LNCAP (cell line): ENCODE results near the gene SMG7.

Experiments
- TF ChIP-seq, protein P1 (sequence below): fragments of 450-650 bp; IDR thresholded peaks from 2 replicates; pipeline ENCODE4 v1.5.1; 2017; ENCODE audit warnings: mild to moderate bottlenecking

Gene SMG7

DNA sequence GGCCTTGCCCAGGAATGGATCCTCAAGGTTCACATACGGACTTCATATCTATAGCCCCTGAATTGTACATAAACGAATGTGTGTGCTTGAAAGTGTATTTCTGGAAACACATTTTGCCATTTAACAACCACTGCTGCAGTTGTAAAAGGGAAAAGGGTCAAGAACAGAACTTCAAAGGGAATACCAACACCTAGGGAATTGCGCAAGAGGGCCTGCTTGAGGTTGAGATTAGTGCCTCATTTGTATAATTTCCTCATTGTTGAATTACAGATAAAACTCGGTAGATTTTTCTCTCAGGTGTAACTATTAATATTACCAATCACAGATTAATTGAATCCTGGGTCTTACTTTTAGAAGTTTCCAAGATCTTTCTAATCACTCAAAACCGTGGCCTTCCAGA, 111.8 kb downstream of the SMG7 start:
- TF ChIP-seq, protein P1, sequence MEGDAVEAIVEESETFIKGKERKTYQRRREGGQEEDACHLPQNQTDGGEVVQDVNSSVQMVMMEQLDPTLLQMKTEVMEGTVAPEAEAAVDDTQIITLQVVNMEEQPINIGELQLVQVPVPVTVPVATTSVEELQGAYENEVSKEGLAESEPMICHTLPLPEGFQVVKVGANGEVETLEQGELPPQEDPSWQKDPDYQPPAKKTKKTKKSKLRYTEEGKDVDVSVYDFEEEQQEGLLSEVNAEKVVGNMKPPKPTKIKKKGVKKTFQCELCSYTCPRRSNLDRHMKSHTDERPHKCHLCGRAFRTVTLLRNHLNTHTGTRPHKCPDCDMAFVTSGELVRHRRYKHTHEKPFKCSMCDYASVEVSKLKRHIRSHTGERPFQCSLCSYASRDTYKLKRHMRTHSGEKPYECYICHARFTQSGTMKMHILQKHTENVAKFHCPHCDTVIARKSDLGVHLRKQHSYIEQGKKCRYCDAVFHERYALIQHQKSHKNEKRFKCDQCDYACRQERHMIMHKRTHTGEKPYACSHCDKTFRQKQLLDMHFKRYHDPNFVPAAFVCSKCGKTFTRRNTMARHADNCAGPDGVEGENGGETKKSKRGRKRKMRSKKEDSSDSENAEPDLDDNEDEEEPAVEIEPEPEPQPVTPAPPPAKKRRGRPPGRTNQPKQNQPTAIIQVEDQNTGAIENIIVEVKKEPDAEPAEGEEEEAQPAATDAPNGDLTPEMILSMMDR: no peak

DNA sequence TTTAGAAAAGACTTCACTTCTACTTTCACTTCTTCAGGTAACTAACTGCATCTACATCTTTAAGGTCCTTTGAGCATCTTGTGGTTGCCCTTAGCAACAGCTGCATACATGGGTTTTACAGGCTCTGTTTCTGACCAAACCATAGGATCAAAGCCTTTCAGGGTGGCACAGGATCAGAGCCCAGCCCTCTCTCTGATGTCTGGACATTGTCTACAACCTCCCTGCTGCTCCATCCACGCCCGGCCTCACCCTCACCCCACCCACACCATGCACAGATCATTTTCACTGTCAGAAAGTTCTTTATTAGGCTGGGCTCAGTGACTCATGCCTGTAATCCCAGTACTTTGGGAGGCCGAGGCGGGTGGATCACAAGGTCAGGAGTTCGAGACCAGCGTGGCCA, 112.7 kb downstream of the SMG7 start:
- TF ChIP-seq, protein P1: no peak

DNA sequence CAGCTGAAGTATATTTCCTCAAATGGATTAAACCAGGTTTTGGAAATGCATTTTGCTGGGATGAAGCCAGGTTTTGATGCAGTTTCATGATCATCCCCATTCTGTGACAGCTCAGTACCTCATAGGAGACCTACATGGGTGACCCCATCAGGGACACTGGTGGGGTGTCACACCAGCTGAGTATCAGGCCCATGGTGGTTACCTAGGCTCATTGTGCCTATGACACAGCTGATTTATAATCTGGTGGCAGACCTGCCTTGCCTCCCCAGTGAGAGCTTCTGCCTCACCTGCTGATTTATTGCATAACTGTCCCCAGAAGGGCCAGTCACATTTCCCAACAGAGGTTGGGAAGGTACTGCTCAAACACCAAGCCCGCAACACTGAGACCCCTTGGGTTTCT, 114.2 kb downstream of the SMG7 start:
- TF ChIP-seq, protein P1: no peak

GRCh38 chr1:183586926-183587325, 114.6 kb downstream of the SMG7 start:
- TF ChIP-seq, protein P1: no peak

DNA sequence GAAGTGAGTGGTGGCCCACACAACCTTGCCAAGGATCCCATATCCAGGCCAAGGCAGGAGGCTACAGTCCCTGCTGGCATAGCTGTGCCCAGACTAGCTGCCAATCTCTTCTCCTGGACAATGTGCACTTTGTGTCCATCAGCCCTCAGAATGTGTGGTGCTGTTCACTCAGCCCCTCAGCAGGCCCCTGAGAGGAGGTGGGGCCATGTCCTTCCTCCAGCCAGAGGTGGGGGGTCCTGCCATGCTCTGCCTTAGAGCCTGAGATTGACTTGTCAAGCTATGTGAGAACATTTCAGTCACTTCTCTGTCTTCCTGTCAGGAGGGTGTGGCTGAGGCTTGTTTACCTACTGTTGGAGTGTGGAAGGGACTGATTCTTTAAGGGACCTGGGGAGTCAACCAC, 116.5 kb downstream of the SMG7 start:
- TF ChIP-seq, protein P1: no peak

GRCh38 chr1:183589384-183589783, 117.1 kb downstream of the SMG7 start:
- TF ChIP-seq, protein P1: no peak

GRCh38 chr1:183589874-183590243, 117.6 kb downstream of the SMG7 start:
- TF ChIP-seq, protein P1: no peak
